K562 (cell line): ENCODE results near the gene BZW1.

Experiments used
- CHCHD3 ChIP-seq: fragments of 250-450 bp; sonication (Bioruptor Pico); IDR thresholded peaks from 2 replicates; pipeline ENCODE4 v2.1.2; 2022; ENCODE audit warnings: mild to moderate bottlenecking
- POLR2A ChIP-seq: fragments of 450-650 bp; conservative IDR thresholded peaks from 2 replicates; pipeline ENCODE4 v1.6.1; 2016
- ZNF3 ChIP-seq: fragments of 250-450 bp; sonication (Bioruptor Pico); IDR thresholded peaks from 2 replicates; pipeline ENCODE4 v1.5.0; 2021; ENCODE audit warnings: mild to moderate bottlenecking, moderate library complexity

GRCh38 chr2:200770847-200771246 is 40.9 kb upstream of the BZW1 start:
- TF ChIP-seq ZNF3 (CRISPR knock-in tag) (no peak), CHCHD3 (CRISPR knock-in tag) (no peak), POLR2A (no peak)
